HepG2 (cell line): ENCODE results near the gene OR10AD1. TPM values are rescaled to one million over a fixed set of nuclear protein-coding genes. Genes with fewer than 3 reads are reported as not detected.

Experiments used
- ATAC-seq: fragments of 200-7000 bp; cut with Tn5 transposase; 3 replicates; pipeline ENCODE4 v1.9.1; 2020; ENCODE audit warnings: mild to moderate bottlenecking, moderate library complexity
- BruUV-seq: library from RNA; stranded (reverse); fragments of 400-500 nt; replicated peaks from 2 replicates; lab custom pipeline; 2021; lab: Mats Ljungman, UMichigan
- CTCF ChIA-PET: fragments of 300-600 bp; formaldehyde crosslinking; extraction: SDS; loops from one replicate; lab custom pipeline; 2021; ENCODE audit warnings: low total read pairs, inconsistent platforms, low intra/inter-chr PET ratio; lab: Yijun Ruan, JAX
- POLR2A ChIA-PET: fragments of 350-600 bp; sonication (Branson Sonifier 250); formaldehyde crosslinking; loops from one replicate; lab custom pipeline; 2020; ENCODE audit warnings: antibody characterized with exemption, inconsistent platforms; lab: Yijun Ruan, JAX
- DNase-seq: peaks from one replicate; pipeline ENCODE4 v3.0.0-alpha.2; 2015; ENCODE audit warnings: low spot score
- FAIRE-seq: peaks from 3 replicates; lab custom pipeline; 2011; peaks lifted over from hg19 to GRCh38; lab: Jason Lieb, UNC
- H2AFZ ChIP-seq: one replicate; pipeline ENCODE4 v1.6.1; 2011; ENCODE audit warnings: low read length, inconsistent platforms
- H3K27ac ChIP-seq: fragments of 300-600 bp; 3 replicates; pipeline ENCODE4 v1.8.0; 2011; ENCODE audit warnings: mixed run types, mild to moderate bottlenecking, mixed read lengths, low read length, inconsistent platforms; ENCODE audit not compliant: insufficient read depth; ENCODE audit errors: extremely low read length
- H3K27me3 ChIP-seq, 2 experiments: fragments of 200-600 bp in 1 of 2; 2 replicates in 1 of 2; 3 replicates in 1 of 2; pipeline versions ENCODE4 v1.6.0 to v1.8.0; 2011; ENCODE audit warnings: low read length in 2 of 2, mild to moderate bottlenecking in 2 of 2, moderate library complexity in 2 of 2, inconsistent platforms in 1 of 2; ENCODE audit not compliant: insufficient read depth in 2 of 2, control insufficient read depth in 1 of 2
- H3K36me3 ChIP-seq, 2 experiments: fragments of 200-600 bp in 1 of 2; replicated peaks in 1 of 2; 2 replicates in 1 of 2; 3 replicates in 1 of 2; pipeline versions ENCODE4 v1.5.1 to v1.8.0; 2011; ENCODE audit warnings: low read length in 2 of 2, inconsistent platforms in 1 of 2; ENCODE audit not compliant: insufficient read depth in 2 of 2, control insufficient read depth in 1 of 2
- H3K4me1 ChIP-seq: 2 replicates; pipeline ENCODE4 v1.5.1; 2012; ENCODE audit warnings: low read length, inconsistent platforms; ENCODE audit not compliant: insufficient read depth
- H3K4me2 ChIP-seq: 2 replicates; pipeline ENCODE4 v1.6.0; 2011; ENCODE audit warnings: low read depth, low read length, inconsistent platforms
- H3K4me3 ChIP-seq, 3 experiments: fragments of 200-600 bp in 1 of 3; sonication (generic), shearing (Covaris generic) in 1 of 3; replicated peaks in 1 of 3; 2 replicates each; pipeline ENCODE4 v1.5.1; 2011 to 2016; ENCODE audit warnings: low read length in 3 of 3, inconsistent platforms in 2 of 3, low read depth in 2 of 3, mild to moderate bottlenecking in 2 of 3, control low read depth in 1 of 3, mixed read lengths in 1 of 3; ENCODE audit not compliant: insufficient read depth in 1 of 3
- H3K79me2 ChIP-seq: one replicate; pipeline ENCODE4 v1.6.1; 2011; ENCODE audit warnings: low read length, inconsistent platforms; ENCODE audit not compliant: insufficient read depth
- H3K9ac ChIP-seq: 2 replicates; pipeline ENCODE4 v1.6.0; 2011; ENCODE audit warnings: mild to moderate bottlenecking, low read depth, low read length, inconsistent platforms; ENCODE audit not compliant: insufficient read depth
- H3K9me3 ChIP-seq: 2 replicates; pipeline ENCODE4 v1.5.1; 2012; ENCODE audit warnings: mild to moderate bottlenecking, low read length
- H4K20me1 ChIP-seq: 2 replicates; pipeline ENCODE4 v1.6.0; 2011; ENCODE audit warnings: inconsistent platforms, mild to moderate bottlenecking, low read length, moderate library complexity; ENCODE audit not compliant: insufficient read depth
- EHMT2 ChIP-seq: fragments of 200-600 bp; sonication (generic); IDR thresholded peaks from 2 replicates; pipeline ENCODE4 v1.7.0; 2017; ENCODE audit warnings: antibody characterized with exemption, low read depth, low read length, borderline replicate concordance
- HMGXB3 ChIP-seq: sonication (generic); formaldehyde crosslinking; IDR thresholded peaks from 2 replicates; pipeline ENCODE4 v1.4.0; 2020; ENCODE audit warnings: missing genetic modification reagents, borderline replicate concordance
- WGBS: methylation state at CpG from one replicate; pipeline ENCODE4 v1.1.6; 2017; ENCODE audit warnings: low lambda C conversion rate; 5-methylcytosine and 5-hydroxymethylcytosine counted together
- in situ Hi-C: cut with HindIII; loops from 2 replicates; pipeline ENCODE4 v1.10.0; 2017; ENCODE audit warnings: low pct_unique_long_range_greater_than_20kb; ENCODE audit not compliant: extremely low pct_ligation_motif_present
- intact Hi-C: fragments of 100-400 bp; cut with micrococcal nuclease; formaldehyde crosslinking; loops from one replicate; pipeline ENCODE4 v1.10.0; 2022; ENCODE audit not compliant: unreplicated experiment
- polyA plus RNA-seq, 8 experiments: library from polyadenylated mRNA; depleted of rRNA in 3 of 8; stranded (reverse) in 7 of 8; unstranded in 1 of 8; fragments of >200 nt; fragmentation: Illumina TruSeq in 4 of 8; extraction: Trizol in 4 of 8; gene quantifications; 2 replicates each; pipeline versions ENCODE4 v1.2.1 to v1.2.3, GENCODE V29; 2011 to 2016; ENCODE audit warnings: low read depth in 4 of 8, missing spikeins in 1 of 8, mixed read lengths in 1 of 8; ENCODE audit not compliant: insufficient read depth in 1 of 8
- total RNA-seq, 5 experiments: library from RNA; depleted of rRNA; stranded (reverse); fragments of >200 nt; fragmentation: Illumina TruSeq; extraction: Trizol; gene quantifications; 2 replicates each; pipeline ENCODE4 v1.2.3, GENCODE V29; 2016; ENCODE audit warnings: low read depth in 1 of 5

The OR10AD1 gene
- total and polyA plus RNA-seq, 2 of the 13 experiments (the other 11 are each of a cell fraction or from before 2014, with no cell fraction given), result not detected

GRCh38 chr12:48157889-48158370 lies 45.2 kb downstream of the OR10AD1 start:
- no peak for FAIRE-seq

More at GRCh38 chr12:48157889-48158370, 45.2 kb downstream of the OR10AD1 start:
- DNase-seq, result no peak
- intact Hi-C loops, result loop anchor here (1.0 kb wide), 1 partner anchor 53 kb away; no protein-coding TSS in a partner anchor
- Histone ChIP-seq H3K27me3 (no peaks in the 10 kb centered on the region), H4K20me1 (no peaks in the 10 kb centered on the region), H3K36me3 (no peaks in the 10 kb centered on the region; a peak in 1 of 5 replicates), H3K4me3 (peak overlapping the region; percentile 68 to 89 (median 85); a peak in 5 of 6 replicates), H3K79me2 (peaks cover 6% of the 10 kb centered on the region), H3K27ac (peak overlapping the region; percentile 67), H2AFZ (peak overlapping the region; percentile 82), H3K4me2 (peak overlapping the region; percentile 88), H3K9me3 (no peaks in the 10 kb centered on the region), H3K4me1 (peaks cover 13% of the 10 kb centered on the region), H3K9ac (peak overlapping the region; percentile 76)
- no TSS peak for BruUV-seq
- CTCF ChIA-PET, result no interaction called here
- 0 out of 2 replicates have a peak, but pooled peaks have one; percentile 13 for TF ChIP-seq EHMT2
- TF ChIP-seq HMGXB3, result no peak
- no peak for ATAC-seq
- POLR2A ChIA-PET, result interaction anchor here (0.6 to 2.6 kb wide), 11 partner anchors 10 to 248 kb away, joined by 3 to 37 read pairs (median 3); partner anchors contain the start of gene SENP1
- 51% methylated on average over 3 of the region's 3 CpGs for WGBS
- in situ Hi-C loops, result no loop called here
